GM12878 (cell line): ENCODE results near the gene GJD3.

Source experiments
- CTCF ChIP-seq, 3 experiments: IDR thresholded peaks in 2 of 3; conservative IDR thresholded peaks in 1 of 3; 2 replicates each; pipeline ENCODE4 v1.5.1; 2011; ENCODE audit warnings: low read depth in 3 of 3, low read length in 3 of 3, mild to moderate bottlenecking in 3 of 3, control low read depth in 2 of 3, moderate library complexity in 2 of 3, inconsistent platforms in 1 of 3, mixed read lengths in 1 of 3; ENCODE audit not compliant: control insufficient read depth in 2 of 3, insufficient read depth in 1 of 3; ENCODE audit errors: extremely low read depth in 1 of 3
- E2F4 ChIP-seq: IDR thresholded peaks from 2 replicates; pipeline ENCODE4 v1.6.1; 2012; ENCODE audit warnings: low read depth, low read length, improper control_type of control experiment
- ETV6 ChIP-seq, 2 experiments: fragments of 450-650 bp in 1 of 2; IDR thresholded peaks in 1 of 2; conservative IDR thresholded peaks in 1 of 2; 2 replicates each; pipeline ENCODE4 v1.6.1; 2014; ENCODE audit warnings: antibody characterized with exemption in 1 of 2, borderline replicate concordance in 1 of 2, low read depth in 1 of 2, mild to moderate bottlenecking in 1 of 2, moderate library complexity in 1 of 2
- GABPA ChIP-seq: IDR thresholded peaks from 2 replicates; pipeline ENCODE4 v1.6.1; 2014; ENCODE audit warnings: antibody characterized with exemption, low read depth, mild to moderate bottlenecking, inconsistent platforms

GRCh38 chr17:40313668-40314583 is 50.6 kb downstream of the GJD3 start:
- no peak for TF ChIP-seq GABPA
- TF ChIP-seq ETV6 (conservative IDR thresholded peaks at IDR 0.05 in 1 of 2, IDR thresholded peaks at IDR 0.05 in 1 of 2; ENCODE audit: borderline replicate concordance in 1 of 2, low read depth in 1 of 2): no peak
- no peak for TF ChIP-seq E2F4
- no peak for TF ChIP-seq CTCF (IDR thresholded peaks at IDR 0.05 in 2 of 3, conservative IDR thresholded peaks at IDR 0.05 in 1 of 3; ENCODE audit: control insufficient read depth in 2 of 3, extremely low read depth in 1 of 3, insufficient read depth in 1 of 3, low read depth in 3 of 3, low read length in 3 of 3)
